Vagina (tissue), 2 donors: ENCODE data around the gene TP73.

Experiments used
- CTCF ChIP-seq, 3 experiments: fragments of 450-650 bp in 2 of 3; fragments of 200-600 bp in 1 of 3; sonication (generic) in 1 of 3; IDR thresholded peaks; one replicate each; pipeline ENCODE4 v1.5.1; 2017 to 2019; ENCODE audit warnings: antibody characterized with exemption in 3 of 3, mild to moderate bottlenecking in 2 of 3, moderate library complexity in 2 of 3
- POLR2A ChIP-seq, 2 donors: fragments of 450-650 bp; IDR thresholded peaks; one replicate each; pipeline ENCODE4 v1.6.1; 2017; ENCODE audit warnings: antibody characterized with exemption in 2 of 2, mild to moderate bottlenecking in 2 of 2, moderate library complexity in 2 of 2
- POLR2AphosphoS5 ChIP-seq, 2 donors: sonication (generic); formaldehyde crosslinking; IDR thresholded peaks; one replicate each; pipeline ENCODE4 v1.9.0; 2017; ENCODE audit warnings: antibody characterized with exemption in 2 of 2, mild to moderate bottlenecking in 2 of 2, low read depth in 1 of 2; ENCODE audit not compliant: insufficient read depth in 1 of 2

DNA sequence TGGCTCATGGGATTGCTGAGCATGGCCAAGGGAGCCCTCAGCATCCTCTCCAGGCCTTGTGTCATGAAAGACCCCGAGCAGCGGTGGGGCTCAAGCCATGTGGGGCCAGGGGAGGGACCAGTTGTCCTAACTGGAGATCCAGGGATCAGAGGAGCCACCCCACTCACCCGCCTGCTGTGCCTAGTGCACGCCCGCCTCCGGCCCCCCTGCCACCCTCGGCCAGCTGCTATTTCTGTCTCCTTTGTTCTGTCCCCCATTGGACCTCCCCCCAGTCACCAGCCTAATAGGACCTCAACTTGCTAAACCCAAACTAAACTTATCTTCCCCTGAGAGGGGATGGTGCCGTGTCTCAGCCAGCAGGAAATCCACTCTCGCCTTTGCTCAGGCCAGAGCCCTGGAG, 44.4 kb downstream of the TP73 start:
- TF ChIP-seq CTCF (IDR thresholded peaks at IDR 0.05) (no peak), POLR2AphosphoS5 (IDR thresholded peaks at IDR 0.05; ENCODE audit: insufficient read depth in 1 of 2, low read depth in 1 of 2) (no peak), POLR2A (IDR thresholded peaks at IDR 0.05) (no peak)
